Stimulated activated CD8-positive, alpha-beta memory T cell treated with anti-CD3 and anti-CD28 coated beads, Interleukin-4, amount 100 ng/mL, for 1 hour (primary cell): ENCODE data around the gene OAS2.
"Not testable (repeated sequence)": the region's sequence is repeated elsewhere in the genome, so short reads cannot be mapped to it uniquely, and the experiment has no call there.

Experiments used
- DNase-seq, 2 donors: peaks; one replicate each; pipeline ENCODE4 v3.0.0-alpha.2; 2020; ENCODE audit warnings: low read depth in 2 of 2, low spot score in 1 of 2

OAS2 gene

DNA sequence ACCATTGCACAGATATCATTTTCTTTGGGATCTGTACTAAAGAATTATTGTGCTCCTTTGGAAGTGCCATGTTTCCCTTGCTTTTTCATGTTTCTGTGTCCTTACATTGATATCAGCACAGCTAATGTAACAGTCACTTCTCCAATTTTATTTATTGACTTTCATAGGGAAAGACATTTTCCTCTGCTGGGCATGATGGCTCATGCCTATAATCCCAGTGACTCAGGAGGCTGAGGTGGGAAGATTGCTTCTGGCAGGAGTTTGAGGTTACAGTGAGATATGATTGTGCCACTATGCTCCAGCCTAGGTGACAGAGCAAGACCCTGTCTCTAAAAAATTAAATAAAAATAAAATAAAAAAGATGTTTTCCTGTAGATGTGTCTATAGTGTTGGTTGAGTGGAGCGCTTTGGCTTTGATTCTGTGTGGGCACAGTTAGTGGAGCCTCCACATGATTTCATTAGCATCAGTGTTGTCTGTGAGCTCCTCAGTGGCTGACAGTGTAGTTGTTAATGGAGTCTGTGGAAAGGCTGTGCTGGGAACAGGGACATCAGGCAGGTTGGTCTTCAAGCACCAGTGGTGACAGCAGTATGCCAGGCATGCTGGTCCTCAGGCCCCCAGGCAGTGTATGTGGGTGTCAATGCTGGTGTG lies 7.4 kb downstream of the OAS2 start:
- no peak for DNase-seq

DNA sequence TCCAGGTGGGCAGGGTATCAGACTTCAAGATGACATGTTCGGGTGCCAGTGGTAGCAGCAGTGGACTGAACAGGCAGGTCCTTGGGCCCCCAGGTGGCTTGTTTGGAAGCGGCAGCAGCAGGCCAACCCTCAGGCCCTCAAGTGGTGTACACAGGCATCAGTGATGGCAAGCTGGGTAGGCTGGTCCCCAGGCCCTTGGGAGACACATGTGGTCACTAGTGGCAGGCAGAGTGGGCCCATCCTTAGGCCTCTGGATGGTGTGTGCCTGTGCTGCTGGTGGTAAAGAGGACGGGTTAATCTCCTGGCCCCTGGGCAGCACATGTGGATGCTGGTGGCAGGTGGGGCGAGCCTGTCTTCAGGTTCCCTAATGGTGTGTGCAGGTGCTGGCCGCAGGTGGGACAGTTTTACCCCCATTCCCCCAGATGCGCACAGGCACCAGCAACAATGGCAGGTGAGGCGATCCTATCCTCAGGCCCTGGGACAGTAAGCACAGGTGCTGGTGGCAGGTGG lies 8.0 kb downstream of the OAS2 start:
- DNase-seq, result no peak

DNA sequence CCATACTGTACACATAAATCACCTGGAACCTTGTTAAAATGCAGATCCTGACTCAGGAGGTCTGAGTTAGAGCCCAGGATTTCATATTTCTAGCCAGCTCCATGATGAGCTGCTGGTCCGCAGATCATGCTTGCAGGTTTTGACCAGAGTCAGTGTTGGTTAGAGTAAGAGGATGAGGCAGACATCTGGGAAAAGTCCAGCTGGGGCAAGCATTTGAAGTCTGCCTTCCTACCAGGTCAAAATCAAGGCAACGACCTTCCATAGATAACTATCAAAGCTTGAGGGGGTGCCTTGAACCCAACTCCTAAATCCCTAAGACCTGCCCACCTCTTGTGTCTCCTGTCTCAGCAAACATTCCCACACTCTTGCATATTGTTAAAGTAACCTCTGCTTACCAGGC lies 9.2 kb downstream of the OAS2 start:
- no peak for DNase-seq

DNA sequence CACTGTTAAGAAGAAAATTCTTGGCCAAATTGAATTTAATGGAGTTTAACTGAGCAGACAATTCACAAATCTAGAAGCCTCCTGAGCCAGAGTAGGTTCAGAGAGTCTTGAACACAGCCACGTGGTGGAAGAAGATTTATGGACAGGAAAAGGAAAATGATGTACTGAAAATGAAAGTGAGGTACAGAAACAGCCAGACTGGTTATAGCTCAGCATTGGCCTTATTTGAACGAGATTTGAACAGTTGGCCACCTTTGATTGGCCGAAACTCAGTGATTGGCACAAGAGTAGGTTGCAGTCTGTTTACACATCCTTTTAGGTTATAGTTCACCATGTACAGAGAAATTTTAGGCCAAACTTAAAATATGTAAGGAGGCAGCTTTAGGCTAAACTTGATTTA lies 9.9 kb downstream of the OAS2 start:
- DNase-seq, result no peak

DNA sequence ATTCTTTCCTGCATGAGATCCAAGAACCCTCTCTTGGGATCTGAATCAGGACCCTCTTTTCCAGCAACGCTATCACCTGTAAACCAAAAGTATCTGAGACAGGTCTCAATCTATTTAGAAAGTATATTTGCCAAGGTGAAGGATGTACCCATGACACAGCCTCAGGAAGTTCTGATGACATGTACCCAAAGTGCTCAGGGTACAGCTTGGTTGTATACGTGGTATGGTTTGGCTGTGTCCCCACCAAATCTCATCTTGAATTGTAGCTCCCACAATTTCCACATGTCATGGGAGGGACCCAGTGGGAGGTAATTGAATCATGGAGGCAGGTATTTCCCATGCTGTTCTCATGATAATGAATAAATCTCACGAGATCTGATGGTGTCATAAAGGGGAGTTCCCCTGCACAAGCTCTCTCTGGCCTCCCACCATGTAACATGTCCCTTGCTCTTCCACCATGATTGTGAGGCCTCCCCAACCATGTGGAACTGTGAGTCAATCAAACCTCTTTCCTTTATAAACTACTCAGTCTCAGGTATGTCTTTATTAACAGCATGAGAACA lies 10.6 kb downstream of the OAS2 start:
- not testable (repeated sequence) for DNase-seq

DNA sequence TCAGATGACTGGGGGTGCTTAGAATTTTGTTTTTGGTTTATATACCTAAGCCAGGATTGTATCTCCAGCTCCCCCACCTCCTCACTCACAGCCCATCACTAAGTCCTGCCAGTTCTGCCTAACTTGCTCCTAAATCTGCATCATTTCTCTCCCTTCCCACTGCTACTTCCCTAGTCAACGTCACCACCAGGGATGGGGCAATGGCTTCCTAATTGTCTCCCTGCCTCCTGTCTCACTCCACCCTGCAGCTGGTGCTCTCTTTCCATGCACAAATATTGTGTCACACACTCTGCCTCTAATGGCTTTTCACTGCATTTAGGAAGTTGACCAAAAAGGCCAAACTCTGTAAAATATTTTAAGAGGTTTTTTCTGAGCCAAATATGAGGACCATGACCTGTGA lies 11.5 kb downstream of the OAS2 start:
- no peak for DNase-seq

DNA sequence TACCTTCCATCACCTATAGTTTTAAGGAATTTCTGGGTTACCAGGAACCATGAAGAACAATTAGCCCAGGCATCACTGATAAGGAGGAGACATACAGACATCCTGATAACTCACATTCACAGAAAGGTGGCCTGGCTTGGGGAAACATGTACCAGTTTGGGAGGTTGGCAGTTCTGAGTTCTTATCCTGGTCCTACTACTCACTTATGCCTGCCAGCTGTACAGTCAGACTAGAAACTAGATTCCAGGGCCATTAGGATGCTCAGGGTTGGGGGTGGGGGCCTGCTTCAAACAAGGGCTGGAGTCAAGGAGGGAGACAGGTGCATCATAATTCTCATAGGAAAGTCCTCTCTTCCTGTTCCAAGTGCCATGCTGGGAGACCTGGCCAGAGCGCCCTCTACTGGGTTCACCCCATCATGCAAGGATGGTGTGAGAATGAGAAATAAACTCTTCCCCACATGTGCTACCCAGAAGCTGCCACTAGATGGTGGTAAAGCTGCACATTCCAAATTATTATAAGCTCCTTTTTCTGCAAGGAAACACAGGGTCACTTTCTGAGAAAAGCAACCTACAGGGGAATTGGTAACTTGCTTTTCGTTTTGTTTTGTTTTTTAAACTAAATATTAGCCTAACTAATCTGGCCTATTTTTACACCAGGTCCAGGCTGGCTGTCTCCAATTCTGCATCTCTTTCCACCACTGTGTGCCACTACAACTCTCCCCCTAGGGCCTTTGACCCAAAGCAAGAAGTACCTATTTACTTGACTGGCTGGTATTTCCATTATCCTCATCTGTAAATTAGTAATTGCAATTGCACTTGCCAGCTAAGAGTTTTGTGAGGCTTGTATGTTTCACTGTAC lies 14.5 kb downstream of the OAS2 start:
- no peak for DNase-seq

DNA sequence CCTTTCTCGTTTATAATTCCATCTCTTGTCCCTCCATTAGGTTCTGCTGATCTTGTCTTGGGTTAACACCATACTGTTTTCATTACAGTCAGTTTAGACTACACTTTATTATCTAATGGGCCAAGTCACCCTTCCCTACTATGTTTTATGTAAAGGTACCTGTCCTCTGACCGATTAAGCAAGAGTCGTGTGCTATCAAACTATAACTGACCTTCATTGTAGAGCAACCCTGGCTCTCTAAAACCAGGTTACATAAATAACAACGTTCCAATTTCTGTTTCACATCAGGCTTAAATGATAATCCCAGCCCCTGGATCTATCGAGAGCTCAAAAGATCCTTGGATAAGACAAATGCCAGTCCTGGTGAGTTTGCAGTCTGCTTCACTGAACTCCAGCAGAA lies 16.7 kb downstream of the OAS2 start:
- DNase-seq, result no peak

DNA sequence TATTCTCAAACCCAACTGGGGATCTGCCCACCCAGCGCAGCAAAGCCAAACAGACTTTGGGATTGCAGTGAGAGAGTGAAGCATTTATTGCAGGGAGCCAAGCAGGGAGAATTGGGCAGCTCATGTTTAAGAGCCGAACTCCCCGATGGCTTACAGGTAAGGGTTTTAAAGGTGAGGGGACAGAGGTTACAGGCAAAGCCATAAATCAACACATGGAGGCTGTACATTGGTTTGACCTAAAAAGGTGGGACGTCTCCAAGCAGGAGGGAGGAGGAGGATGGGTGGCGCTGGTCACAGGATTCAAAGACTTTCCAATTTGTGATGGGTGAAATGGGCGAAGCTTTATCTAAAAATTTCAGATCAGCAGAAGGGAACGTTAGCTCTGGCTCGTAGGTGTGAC lies 18.2 kb downstream of the OAS2 start:
- DNase-seq, result no peak

DNA sequence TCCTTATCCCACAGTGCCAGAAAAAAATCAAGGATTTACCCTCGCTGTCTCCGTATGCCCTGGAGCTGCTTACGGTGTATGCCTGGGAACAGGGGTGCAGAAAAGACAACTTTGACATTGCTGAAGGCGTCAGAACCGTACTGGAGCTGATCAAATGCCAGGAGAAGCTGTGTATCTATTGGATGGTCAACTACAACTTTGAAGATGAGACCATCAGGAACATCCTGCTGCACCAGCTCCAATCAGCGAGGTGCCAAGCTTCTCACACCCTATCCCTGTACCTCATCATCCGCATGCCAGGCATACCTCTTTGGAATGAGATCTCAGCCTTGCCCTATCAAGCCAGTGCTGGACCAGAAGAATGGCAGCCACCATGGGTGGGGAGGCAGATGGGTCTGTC lies 19.2 kb downstream of the OAS2 start:
- no peak for DNase-seq

DNA sequence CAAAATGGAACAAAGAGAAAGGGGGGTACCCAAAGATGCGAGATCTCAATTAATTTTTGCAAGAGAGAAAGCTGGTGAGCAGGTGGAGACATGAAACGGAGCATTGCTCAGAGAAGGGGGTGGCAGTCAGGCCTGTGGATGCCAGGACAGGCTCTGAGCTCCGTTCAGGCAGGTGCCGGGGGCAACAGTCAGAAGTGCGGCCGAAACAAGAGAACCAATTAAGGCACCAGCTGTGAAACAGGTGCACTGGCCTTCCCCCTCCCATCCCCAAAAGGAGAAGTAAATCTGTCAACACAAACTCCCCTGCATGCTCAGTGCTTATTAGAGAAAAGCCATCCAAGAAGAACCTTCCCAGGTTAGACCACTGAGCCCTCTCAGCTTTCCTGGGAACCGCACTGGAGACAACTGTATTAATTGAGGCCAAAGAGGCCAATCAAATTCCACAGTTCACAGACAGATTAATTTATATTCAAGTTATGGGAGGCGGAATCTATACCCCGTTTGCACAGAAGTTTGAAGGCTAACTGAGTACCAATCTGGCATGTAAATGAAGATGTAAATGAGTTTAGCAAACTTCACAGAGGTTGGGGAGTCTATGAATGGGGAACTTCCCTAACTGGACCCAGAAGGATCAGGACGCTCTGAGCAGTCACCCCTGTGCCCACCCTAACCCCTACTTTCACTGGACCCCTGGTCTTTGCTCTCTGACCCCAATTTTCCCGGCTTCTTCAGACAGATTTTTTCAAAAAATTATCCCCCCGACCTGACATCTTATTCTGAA lies 20.9 kb downstream of the OAS2 start:
- no peak for DNase-seq

DNA sequence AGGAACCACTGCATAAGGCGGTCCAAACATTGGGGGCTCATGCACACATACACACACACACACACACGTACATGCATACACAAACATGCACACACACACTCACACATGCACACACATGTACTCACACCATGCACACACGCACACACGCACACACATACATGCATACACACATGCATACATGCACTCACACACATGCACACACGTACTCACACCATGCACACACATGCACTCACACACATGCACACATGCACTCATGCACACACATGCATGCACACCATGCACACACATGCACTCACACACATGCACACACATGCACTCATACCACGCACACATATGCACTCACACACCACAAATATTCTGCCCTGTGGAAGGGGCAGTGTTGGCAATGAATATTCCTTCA lies 22.1 kb downstream of the OAS2 start:
- no peak for DNase-seq

DNA sequence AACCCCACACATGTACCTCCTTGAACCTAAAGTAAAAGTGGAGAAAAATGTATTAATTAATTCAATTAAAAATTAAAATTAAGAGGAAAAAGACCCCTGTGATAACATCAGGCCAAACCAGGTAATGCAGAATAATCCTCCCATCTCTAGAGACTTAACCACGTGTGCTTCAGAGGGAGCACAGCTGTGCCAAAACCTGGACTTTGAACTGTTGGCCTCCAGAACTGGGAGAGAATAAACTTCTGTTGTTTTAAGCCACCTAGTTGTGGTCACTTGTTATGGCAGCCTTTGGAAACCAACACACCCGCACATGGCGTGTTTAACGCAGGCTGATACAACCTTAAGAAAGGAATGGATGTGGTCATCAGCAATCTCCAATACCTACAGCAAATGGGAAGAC lies 23.8 kb downstream of the OAS2 start:
- DNase-seq, result no peak

DNA sequence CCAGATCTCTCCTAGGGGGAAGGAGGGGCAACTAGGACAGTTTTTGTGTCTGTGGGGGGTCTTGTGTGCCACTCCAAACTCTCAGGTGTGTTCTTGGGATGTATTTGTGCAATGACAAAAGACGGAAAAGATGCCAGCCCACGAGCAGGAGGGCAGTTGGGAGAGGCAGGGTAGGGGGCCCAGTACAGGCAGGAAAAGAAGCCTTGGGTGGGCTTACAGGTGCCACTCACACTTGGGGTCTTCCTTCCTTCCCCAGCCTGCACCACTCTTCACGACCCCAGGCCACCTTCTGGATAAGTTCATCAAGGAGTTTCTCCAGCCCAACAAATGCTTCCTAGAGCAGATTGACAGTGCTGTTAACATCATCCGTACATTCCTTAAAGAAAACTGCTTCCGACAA lies 24.4 kb downstream of the OAS2 start:
- no peak for DNase-seq

DNA sequence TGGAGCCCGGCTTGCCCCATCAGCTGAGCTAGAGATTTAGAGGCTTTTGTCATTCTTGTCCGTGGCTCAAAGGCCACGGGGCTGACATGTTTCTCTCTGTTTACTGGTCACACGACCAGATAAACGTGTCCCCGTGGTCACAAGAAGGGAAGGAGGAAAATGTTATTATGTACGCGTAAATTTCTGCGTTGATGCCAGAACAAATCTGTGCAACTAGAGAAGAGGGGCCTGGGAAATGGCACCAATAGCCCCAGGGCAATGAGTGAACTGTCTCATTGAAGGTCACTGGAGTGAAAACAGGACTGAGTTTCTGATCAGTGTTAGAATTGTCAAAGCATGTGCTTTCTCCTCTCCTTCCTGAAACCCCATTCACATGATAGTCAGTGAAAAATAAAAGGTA lies 25.3 kb downstream of the OAS2 start:
- DNase-seq, result no peak

DNA sequence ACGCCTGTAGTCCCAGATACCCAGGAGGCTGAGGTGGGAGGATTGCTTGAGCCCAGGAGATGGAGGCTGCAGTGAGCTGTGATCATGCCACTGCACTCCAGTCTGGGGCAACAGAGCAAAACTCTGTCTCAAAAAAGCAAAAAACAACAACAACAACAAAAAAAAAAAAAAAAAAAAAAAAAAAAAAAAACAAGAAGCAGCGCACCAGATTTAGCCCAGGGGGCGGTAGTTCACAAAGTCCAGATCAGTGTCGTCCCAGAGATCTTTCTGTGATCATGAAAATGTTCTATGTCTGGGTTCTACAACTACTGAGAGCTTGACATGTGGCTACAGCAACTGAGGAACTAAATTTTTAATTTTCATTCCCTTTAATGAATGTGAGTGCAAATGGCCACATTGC lies 27.4 kb downstream of the OAS2 start:
- DNase-seq, result no peak

DNA sequence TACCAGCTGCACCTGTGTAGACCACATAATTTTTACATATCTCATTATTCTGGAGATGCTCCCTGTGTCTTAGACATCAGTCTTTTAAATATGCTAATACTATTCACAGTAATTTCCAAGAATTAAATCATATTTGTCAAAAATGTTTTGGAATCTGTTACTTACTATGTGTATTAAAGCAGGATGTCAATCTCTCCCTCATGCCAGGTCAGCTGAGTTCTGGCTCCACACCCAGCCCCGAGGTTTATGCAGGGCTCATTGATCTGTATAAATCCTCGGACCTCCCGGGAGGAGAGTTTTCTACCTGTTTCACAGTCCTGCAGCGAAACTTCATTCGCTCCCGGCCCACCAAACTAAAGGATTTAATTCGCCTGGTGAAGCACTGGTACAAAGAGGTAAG lies 27.9 kb downstream of the OAS2 start:
- no peak for DNase-seq

DNA sequence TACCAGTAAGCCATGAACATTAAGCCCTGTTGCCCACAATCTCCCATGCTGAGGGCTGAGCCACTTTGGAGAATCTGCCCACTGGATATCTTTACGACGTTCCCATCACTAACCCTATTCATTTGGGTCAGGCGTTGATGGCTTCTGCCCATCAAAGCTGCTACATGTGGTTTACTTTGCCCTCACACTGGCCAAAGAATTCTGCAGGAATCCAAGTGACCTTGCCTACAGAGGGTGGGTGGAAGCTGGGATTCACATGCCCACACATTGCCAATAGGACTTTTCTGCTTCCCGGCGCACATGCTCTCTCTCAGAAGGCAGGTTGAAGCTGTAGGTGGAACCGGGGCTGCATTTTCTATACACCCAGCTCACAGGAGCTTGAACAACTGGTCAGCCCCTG lies 28.3 kb downstream of the OAS2 start:
- no peak for DNase-seq

DNA sequence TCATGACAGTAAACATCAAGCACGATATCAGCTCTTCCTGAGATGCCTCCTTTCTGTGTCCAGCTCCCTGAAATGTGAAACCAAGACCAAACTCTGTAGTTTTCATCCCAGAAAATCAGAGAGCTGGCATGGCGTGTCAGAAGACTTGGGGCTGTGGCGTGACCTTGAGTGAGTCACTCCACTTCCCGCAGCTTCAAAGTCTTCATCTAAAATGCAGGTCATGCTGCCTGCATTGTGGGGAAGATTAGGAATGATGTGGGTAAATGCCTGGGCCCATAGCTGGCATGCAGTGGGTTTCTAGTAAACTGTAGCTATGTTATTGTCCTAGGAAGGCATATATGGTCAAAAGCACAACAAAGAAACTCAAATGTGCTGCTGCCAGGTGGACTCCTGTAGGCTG lies 28.8 kb downstream of the OAS2 start:
- no peak for DNase-seq

DNA sequence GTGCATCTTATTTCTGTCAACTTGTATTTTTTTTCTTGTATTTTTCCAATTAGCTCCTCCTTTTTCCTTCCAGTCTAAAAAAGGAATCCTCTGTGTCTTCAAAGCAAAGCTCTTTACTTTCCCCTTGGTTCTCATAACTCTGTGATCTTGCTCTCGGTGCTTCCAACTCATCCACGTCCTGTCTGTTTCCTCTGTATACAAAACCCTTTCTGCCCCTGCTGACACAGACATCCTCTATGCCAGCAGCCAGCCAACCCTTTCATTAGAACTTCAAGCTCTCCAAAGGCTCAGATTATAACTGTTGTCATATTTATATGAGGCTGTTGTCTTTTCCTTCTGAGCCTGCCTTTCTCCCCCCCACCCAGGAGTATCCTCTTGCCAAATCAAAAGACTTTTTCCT lies 32.4 kb downstream of the OAS2 start:
- DNase-seq, result no peak

DNA sequence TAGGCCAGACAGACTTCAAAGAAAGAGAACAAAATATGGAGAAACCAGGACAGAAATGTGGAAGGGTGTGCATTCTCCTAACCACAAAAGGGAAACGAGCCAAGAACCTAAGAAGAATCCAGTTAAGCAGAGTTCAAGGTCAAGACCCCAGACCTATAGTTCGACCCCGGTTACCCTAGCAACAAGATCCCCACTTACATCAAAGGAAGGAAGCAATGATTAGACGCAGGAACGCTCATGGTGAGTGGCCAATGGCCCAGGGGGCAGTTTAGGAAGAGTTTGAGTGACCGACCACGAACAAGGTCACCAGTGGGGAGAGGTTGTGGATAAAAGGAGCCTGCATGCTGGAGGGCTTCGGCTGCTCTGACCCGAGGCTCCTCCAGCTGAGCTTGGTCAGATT lies 36.2 kb downstream of the OAS2 start:
- DNase-seq, result no peak

DNA sequence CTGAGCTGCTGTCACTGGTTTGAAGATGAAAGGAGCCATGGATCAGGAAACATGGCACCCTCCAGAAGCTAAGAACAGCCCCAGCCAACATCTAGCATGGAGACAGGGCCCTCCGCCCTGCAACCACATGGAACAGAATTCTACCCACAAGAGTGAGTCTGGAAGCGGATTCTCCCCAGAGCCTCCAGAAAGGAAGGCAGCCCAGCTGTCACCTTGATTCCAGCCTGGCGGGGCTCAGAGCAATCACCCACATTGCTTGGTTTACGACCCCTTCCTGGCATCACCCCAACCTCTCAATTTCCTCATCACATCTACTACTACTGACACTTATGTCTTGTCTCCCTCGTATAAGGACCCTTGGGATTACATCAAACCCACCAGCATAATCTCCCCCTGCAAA lies 38.5 kb downstream of the OAS2 start:
- DNase-seq, result no peak
